SH-SY5Y (cell line): Measurements from ENCODE around the gene MCF2L2.

Source experiments
- GATA2 ChIP-seq: IDR thresholded peaks from 2 replicates; pipeline ENCODE4 v1.6.1; 2011; ENCODE audit warnings: mild to moderate bottlenecking, low read depth, low read length
- GATA3 ChIP-seq: IDR thresholded peaks from 2 replicates; pipeline ENCODE4 v1.6.1; 2011; ENCODE audit warnings: low read depth, mild to moderate bottlenecking, low read length, moderate library complexity

MCF2L2 gene

DNA sequence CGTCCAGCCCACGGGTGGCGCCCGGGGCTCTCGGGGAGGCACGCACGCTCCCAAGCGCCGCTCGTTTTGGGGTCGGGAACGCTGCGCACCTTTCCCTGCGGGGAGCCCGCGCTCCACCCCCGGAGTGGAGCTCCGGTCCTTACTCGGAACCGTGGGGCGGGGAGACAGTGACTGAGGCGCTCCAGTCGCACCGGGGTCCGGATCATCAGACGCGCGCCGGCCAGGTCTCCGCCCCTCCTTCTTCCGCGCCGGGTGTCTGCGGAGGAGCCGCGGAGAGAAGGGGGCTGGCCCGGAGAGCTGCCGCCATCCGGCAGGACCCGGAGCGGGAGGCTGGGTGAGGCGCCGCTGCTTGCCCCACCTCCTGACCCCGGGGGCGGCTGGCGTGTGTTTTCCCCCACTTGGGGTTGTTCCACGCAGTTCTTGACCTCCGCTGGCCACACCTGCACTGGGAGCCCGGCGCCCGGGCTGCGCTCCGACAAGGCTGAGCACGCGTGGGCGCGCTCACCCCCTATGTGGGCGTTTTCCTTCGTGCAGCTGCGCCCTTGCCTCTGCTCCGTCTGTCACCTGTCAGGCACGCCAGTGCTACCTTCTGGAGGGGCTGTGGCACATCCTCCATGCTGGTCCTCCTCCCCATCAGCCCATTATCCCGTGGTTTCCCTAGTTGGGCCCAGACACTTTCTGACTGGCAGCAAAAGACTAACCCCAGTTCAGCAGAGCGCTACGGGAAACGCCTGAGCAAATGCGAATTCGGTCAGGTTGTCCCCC lies at the start of gene MCF2L2:
Gene MCF2L2, minus strand, starts transcription at position 173 of the 765 bp plus-strand sequence. CDS start 642 bp downstream, outside the sequence.
- TF ChIP-seq GATA2 (no peak), GATA3 (no peak)

DNA sequence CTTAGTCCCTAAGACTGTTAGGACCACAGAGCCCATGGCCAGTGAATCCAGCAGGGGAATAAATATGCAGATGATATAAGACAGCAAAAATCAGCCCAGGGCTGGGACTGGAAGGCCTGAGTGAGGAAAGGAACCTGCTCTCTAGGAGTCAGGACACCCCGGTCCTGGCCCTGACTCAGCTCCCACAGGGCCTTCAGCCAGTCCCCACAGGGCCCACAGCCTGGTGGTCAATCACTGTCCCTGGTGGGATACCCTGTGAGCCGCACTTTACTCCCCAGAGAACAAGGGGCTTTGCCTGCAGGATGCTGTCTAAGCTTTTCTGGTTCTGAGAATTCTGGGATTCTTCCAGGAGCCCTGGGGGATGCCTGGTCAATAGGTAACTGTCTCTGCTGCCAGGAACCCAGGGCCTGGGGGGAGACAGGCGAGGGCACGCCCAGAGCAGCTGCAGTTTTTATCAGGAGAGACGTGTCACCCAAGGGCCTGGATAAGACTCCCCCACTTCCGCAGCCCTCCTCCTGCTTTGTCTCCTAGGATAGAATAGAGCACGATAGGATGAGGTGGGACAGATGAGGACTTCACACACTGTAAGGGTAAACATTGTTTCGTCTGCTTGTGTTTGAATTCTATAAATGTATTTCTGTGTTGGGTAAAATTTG lies 49.5 kb upstream of the MCF2L2 start:
- TF ChIP-seq GATA3 (no peak), GATA2 (no peak)

DNA sequence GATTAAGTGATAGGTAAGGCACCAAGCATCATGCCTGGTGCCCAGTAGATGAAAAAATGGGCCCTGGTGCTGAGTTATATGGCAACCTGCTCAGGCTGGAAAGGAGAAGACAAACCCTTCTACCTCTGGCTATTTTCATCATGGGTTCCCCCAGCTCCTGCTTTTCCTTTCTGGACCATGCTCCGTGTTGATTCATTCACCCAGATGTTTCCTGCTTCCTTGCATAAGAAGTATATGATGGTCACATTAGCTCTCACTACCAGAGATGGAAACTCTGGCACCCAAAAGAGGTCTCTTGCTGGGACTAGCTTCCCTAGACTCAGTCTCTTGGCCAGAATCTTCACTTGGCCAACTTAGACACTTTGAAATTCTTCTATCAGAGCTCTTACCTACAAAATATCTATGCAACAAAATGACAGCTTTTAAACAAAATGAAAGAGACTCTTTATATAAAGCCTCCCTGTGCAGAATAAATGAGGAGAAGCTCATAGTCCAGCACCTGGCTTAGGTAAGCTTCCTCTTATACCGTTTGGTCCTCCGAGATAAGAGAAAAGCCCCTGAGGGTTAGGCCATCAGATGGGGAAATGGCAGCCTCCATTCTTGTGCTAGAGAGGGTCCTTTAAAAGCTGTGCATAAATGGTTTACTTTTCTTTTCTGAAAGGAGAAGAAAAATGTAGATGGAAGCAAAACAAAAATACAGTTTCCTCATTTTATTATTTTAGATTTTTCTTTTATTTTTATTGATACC lies 46.8 kb upstream of the MCF2L2 start:
- no peak for TF ChIP-seq GATA3
- no peak for TF ChIP-seq GATA2

- TF ChIP-seq GATA3 = no peak
- TF ChIP-seq GATA2 = no peak
Observed at GRCh38 chr3:183473969-183474368, 45.5 kb upstream of the MCF2L2 start.

- no peak for TF ChIP-seq GATA2
Observed at GRCh38 chr3:183472155-183472554, 43.7 kb upstream of the MCF2L2 start.

- TF ChIP-seq GATA3 = no peak
- TF ChIP-seq GATA2 = no peak
Observed at GRCh38 chr3:183468424-183468823, 40.0 kb upstream of the MCF2L2 start.

GRCh38 chr3:183466575-183466974 lies 38.2 kb upstream of the MCF2L2 start:
- TF ChIP-seq GATA3 = no peak
- TF ChIP-seq GATA2 = no peak

- TF ChIP-seq GATA2 (no peak), GATA3 (no peak)
Observed at GRCh38 chr3:183464480-183464879, 36.1 kb upstream of the MCF2L2 start.

GRCh38 chr3:183460081-183461055 lies 31.9 kb upstream of the MCF2L2 start:
- TF ChIP-seq GATA2 = no peak
- TF ChIP-seq GATA3 = no peak

- TF ChIP-seq GATA3 = no peak
- TF ChIP-seq GATA2 = no peak
Observed at GRCh38 chr3:183455089-183455488, 26.7 kb upstream of the MCF2L2 start.

DNA sequence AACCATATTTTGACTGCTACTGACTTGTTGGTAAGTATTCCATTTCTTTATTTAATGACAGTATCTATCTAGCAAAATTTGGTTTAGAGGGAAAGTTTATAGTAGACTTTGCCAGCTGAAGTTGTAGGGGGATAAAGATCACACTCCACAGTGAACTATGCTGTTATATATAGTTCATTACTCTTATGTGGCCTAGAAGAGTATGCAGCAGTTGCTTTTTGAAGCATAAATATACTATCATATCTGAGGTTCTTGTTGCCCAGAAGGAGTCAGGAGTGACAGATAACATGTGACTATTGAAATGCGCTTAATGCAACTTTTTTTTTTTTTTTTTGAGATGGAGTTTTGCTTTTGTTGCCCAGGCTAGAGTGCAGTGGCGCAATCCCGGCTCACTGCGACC lies 25.6 kb upstream of the MCF2L2 start:
- TF ChIP-seq GATA3 (no peak), GATA2 (no peak)

DNA sequence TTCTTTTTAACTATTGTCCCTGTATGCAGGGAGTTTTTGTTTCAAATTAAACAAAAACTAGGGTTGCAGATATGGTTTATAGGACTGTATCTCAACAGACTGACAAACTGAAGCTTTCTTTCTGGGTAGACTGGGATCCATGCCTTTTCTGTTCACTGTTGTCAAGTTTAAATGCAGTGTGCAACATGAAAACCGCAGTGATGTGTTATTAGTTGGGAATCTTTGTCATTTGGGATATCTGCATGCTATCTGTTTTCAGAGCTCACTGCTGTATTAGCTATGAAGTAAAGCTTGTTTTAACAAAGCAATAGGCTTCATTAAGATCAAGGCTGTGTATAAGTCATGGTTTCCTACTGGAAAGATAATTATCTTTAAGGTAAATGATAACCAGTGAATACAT lies 21.4 kb upstream of the MCF2L2 start:
- TF ChIP-seq GATA2 (no peak), GATA3 (no peak)

DNA sequence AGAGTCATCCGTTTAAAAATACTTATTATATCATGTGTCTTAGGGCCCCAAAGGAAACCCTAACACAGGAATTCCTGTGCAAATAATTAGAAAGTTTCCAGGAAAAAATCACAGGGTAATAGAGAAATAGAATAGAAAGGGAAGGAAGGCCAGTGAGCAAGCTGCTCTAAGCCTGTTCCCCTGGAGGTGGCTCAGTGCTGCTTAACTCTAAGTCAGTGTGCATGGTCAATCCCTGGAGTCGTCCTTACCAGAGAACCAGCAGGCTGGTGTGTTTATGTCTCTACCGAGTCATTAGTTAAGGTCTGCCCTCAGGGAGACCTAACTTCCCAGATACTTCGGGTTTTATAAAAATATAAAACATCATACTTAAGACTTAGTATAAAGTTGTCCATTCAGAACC lies 21.0 kb upstream of the MCF2L2 start:
- no peak for TF ChIP-seq GATA2
- no peak for TF ChIP-seq GATA3

DNA sequence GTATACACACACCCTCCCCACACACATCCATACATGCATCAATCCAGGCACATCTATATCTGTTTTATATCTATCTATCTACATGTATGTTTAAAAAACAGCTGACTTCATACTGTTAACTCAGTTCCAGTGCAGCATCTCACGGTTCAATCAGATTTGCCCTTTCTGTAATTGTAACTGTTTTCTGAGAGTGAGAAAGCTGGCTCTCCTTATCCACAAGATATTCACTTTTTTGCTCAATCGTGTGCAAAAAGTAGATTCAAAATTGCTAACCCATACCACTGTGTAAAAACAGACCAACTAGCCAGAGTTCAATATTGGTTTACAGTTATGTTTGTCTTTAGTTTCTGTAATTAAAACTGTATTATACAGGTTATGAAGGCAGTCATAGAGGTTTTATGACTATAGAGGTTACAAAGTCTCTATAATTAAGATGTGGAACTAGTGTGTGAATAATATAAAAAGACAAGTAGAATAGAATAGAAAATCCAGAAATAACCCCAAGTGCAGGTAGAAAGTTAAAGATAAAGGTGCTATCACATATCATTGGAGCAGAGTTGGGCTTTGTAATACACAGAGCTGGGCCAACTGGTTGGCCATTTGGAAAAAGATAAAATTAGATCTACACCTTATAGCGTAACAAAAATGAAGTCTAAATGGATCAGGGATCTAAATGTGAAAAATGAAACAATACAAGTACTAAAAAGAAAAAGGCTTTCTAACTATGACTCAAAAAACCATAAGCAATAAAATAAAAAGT lies 20.1 kb upstream of the MCF2L2 start:
- TF ChIP-seq GATA2 (no peak), GATA3 (no peak)
